Lower leg skin (tissue), 4 donors: Measurements from ENCODE around the gene ZNF385A. TPM values are rescaled to one million over a fixed set of nuclear protein-coding genes. Genes with fewer than 3 reads are reported as not detected.
"Not testable (repeated sequence)": the region's sequence is repeated elsewhere in the genome, so short reads cannot be mapped to it uniquely, and the experiment has no call there.

Experiments
- DNase-seq, 2 donors: peaks; one replicate each; pipeline ENCODE4 v3.0.0-alpha.2; 2019; ENCODE audit warnings: low spot score in 2 of 2
- H3K4me3 ChIP-seq: fragments of 200-600 bp; sonication (generic); 2 replicates; pipeline ENCODE4 v1.5.1; 2017; ENCODE audit warnings: mild to moderate bottlenecking, low read depth; ENCODE audit not compliant: poor library complexity, severe bottlenecking
- CTCF ChIP-seq, 3 donors: fragments of 450-650 bp; IDR thresholded peaks; one replicate each; pipeline ENCODE4 v1.5.1; 2016; ENCODE audit warnings: antibody characterized with exemption in 3 of 3, mild to moderate bottlenecking in 3 of 3, moderate library complexity in 2 of 3
- POLR2A ChIP-seq, 2 donors: fragments of 450-650 bp; IDR thresholded peaks; one replicate each; pipeline ENCODE4 v1.6.1; 2016 to 2017; ENCODE audit warnings: antibody characterized with exemption in 2 of 2, mild to moderate bottlenecking in 1 of 2, moderate library complexity in 1 of 2
- WGBS, 2 donors: methylation state at CpG; one replicate each; pipeline ENCODE4 v1.1.5; 2018; 5-methylcytosine and 5-hydroxymethylcytosine counted together
- intact Hi-C: fragments of 100-400 bp; cut with DNase I; formaldehyde crosslinking; loops from one replicate; pipeline ENCODE4 v1.15.0; 2023; ENCODE audit warnings: low total_unique reads
- total RNA-seq, 4 donors: library from RNA; depleted of rRNA; stranded (reverse); fragments of >200 nt; gene quantifications; one replicate each; pipeline ENCODE4 v1.1.0, GENCODE V29; 2016

The ZNF385A gene
- total RNA-seq, 4 donors from 2014 or later: 89.0 to 183 (median 146) TPM

GRCh38 chr12:54358191-54358944, 26.2 kb downstream of the ZNF385A start:
- intact Hi-C loops: no loop called here
- WGBS, 2 donors: 8 to 11% methylated on average over 15 of the region's 15 CpGs

GRCh38 chr12:54357506-54358190, 26.9 kb downstream of the ZNF385A start:
- TF ChIP-seq POLR2A (IDR thresholded peaks at IDR 0.05): no peak
- no peak for TF ChIP-seq CTCF (IDR thresholded peaks at IDR 0.05)
- 54 to 57% methylated on average over 2 of the region's 2 CpGs for WGBS, 2 donors
- no peak for DNase-seq
- H3K4me3 ChIP-seq: no peak overlapping the region
- intact Hi-C loops: no loop called here

More at GRCh38 chr12:54358191-54358944, 26.2 kb downstream of the ZNF385A start:
- H3K4me3 ChIP-seq: peak overlapping the region; percentile 70
- TF ChIP-seq CTCF (IDR thresholded peaks at IDR 0.05): no peak
- TF ChIP-seq POLR2A (IDR thresholded peaks at IDR 0.05): no peak
- no peak for DNase-seq

GRCh38 chr12:54356951-54357356, 27.6 kb downstream of the ZNF385A start:
- TF ChIP-seq POLR2A (IDR thresholded peaks at IDR 0.05) (no peak), CTCF (IDR thresholded peaks at IDR 0.05) (no peak)
- DNase-seq: no peak
- no peak overlapping the region for H3K4me3 ChIP-seq
- 89 to 94% methylated on average over 4 of the region's 4 CpGs for WGBS, 2 donors
- intact Hi-C loops: no loop called here

GRCh38 chr12:54356228-54356627, 28.3 kb downstream of the ZNF385A start:
- no peak overlapping the region for H3K4me3 ChIP-seq
- DNase-seq: no peak
- 69 to 82% methylated on average over 3 of the region's 3 CpGs for WGBS, 2 donors
- TF ChIP-seq POLR2A (IDR thresholded peaks at IDR 0.05) (no peak), CTCF (IDR thresholded peaks at IDR 0.05) (no peak)
- intact Hi-C loops: no loop called here

- no peak for DNase-seq
- 68 to 76% methylated on average over 6 of the region's 6 CpGs for WGBS, 2 donors
- intact Hi-C loops: no loop called here
- H3K4me3 ChIP-seq: no peak overlapping the region
- TF ChIP-seq POLR2A (IDR thresholded peaks at IDR 0.05) (no peak), CTCF (IDR thresholded peaks at IDR 0.05) (no peak)
Observed at GRCh38 chr12:54355104-54355815, 29.3 kb downstream of the ZNF385A start.

- H3K4me3 ChIP-seq, intact Hi-C loops, DNase-seq: not testable (repeated sequence)
- 80 to 84% methylated on average over 7 of the region's 7 CpGs for WGBS, 2 donors
Observed at GRCh38 chr12:54354271-54354670, 30.3 kb downstream of the ZNF385A start.
